Measurements from ENCODE around the gene CCR9.

DNA sequence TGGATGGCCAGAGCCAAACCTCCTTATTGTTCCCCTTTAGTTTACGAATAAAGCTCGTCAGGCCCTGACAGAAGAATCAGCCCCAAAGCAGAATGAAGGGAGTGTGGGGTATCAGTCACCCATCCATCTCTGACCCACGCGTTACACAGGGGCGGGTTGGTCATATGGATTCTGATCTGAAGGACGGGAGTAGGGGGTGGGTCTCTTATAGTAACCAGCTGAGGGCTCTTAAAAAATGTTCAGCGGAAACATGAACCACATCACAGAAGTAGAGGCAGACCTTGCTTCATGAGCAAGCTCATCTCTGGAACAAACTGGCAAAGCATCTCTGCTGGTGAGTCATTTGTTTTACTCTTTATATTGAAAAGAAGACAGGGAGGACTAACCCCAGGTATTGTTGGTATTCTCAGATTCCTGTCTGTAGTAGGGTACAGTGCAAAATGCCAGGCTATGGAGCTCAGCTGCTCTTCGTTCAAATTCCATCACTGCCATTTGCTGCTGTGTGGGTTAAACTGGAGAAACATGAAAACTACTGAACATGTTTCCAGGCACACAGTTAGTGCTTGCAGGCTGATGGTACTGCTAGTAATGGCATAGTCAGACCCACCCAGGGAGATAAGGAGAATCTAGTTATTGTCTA, 57.0 kb downstream of the CCR9 start, which contains the start of gene CXCR6:
- TF ChIP-seq, protein P1, sequence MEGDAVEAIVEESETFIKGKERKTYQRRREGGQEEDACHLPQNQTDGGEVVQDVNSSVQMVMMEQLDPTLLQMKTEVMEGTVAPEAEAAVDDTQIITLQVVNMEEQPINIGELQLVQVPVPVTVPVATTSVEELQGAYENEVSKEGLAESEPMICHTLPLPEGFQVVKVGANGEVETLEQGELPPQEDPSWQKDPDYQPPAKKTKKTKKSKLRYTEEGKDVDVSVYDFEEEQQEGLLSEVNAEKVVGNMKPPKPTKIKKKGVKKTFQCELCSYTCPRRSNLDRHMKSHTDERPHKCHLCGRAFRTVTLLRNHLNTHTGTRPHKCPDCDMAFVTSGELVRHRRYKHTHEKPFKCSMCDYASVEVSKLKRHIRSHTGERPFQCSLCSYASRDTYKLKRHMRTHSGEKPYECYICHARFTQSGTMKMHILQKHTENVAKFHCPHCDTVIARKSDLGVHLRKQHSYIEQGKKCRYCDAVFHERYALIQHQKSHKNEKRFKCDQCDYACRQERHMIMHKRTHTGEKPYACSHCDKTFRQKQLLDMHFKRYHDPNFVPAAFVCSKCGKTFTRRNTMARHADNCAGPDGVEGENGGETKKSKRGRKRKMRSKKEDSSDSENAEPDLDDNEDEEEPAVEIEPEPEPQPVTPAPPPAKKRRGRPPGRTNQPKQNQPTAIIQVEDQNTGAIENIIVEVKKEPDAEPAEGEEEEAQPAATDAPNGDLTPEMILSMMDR (conservative IDR thresholded peaks at IDR 0.05 in 1 of 2, IDR thresholded peaks at IDR 0.05 in 1 of 2; ENCODE audit: low read depth in 1 of 2, low read length in 2 of 2), result no peak
- no peak for TF ChIP-seq EZH2 (IDR thresholded peaks at IDR 0.05; ENCODE audit: low read length, missing control alignments)

Data from fibroblast of lung (primary cell).